ENCODE results near the gene KIF1A. TPM values are rescaled to one million over a fixed set of nuclear protein-coding genes. Genes with fewer than 3 reads are reported as not detected.

The KIF1A gene
- total and polyA plus RNA-seq, 5 donors from 2014 or later, result not detected

DNA sequence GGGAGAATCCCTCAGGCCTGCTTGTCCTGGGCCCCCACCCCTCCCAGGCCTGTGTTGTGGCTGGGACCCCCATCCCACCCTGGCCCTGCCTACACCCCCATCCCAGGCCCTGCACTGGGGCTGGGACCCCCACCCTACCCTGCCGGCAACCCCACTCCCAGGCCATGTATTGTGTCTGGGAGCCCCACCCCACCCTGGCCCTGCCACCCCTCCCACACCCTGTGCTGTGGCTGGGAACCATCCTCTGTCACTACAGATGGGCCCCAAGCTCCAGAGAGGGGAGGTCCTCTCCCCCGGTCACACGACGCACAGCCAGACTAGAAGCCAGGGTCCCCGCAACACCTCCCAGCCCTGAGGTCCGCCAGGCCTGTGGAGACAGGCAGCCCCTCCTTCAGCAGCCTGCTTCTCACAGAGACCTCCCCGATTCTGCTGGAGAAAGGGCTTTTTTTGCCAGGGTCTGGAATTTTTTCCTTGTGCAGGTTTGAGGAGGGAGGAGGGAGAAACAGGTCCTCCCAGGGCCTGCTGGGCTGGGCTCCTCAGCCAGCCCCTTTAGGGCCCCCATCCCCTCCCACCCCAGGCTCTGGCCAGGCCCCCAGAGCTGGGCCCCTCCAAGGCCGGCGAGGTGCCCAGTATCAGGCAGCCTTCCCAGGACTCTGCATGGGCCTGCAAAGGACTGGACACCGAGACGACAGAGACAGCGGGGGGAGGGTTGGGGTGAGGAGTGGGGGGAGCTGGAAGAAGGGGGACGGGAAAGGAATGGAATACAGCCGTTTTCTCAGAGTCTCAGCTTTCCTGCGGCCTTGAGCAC lies 28.0 kb downstream of the KIF1A start:
- Mint-ChIP-seq H3K36me3 (no peaks in the 10 kb centered on the region), H3K4me1 (peaks cover 0 to 2% (median 0%) of the 10 kb centered on the region in 4 donors), H3K9me3 (peaks cover 0 to 2% (median 0%) of the 10 kb centered on the region in 7 donors), H3K27ac (no peak overlapping the region), H3K27me3 (no peaks in the 10 kb centered on the region), H3K4me3 (no peak overlapping the region)
- Histone ChIP-seq H3K4me3 (ENCODE audit: low read depth, low read length) (no peak overlapping the region), H3K36me3 (ENCODE audit: control insufficient read depth, insufficient read depth, low read length) (no peaks in the 10 kb centered on the region), H3K4me1 (ENCODE audit: control insufficient read depth, insufficient read depth, low read length, poor library complexity, severe bottlenecking) (no peaks in the 10 kb centered on the region), H3K27me3 (ENCODE audit: control insufficient read depth, insufficient read depth, low read length) (no peaks in the 10 kb centered on the region), H3K27ac (ENCODE audit: insufficient read depth, low read length, poor library complexity, severe bottlenecking) (no peak overlapping the region), H3K9me3 (ENCODE audit: control insufficient read depth in 2 of 2, low read length in 2 of 2) (no peaks in the 10 kb centered on the region)
- ATAC-seq (ENCODE audit: low read depth in 2 of 2) (no peak), DNase-seq (no peak)

DNA sequence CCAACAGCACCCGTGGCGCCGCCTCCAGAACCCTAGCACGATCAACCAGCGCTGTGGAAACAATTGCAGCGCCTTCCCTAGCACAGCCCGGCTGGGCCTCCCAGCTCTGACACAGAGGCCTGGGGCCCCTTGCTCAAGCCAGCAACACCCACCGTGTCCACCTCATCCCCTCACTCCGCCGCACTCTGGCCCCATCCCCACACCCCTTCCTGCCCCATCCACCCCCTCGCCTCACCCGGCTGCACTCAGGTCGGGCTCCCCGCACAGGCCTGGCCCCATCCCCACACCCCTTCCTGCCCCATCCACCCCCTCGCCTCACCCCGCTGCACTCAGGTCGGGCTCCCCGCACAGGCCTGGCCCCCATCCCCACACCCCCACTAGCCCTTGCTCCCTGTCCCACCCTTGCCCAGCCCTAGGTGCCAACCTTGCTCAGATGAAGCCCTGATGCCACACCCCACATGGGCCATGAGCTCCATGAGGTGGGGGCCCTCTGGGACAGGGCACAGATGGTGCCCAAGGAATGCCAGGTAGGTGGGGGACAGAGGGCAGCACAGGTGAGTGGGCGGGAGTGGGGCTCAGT lies 28.7 kb downstream of the KIF1A start:
- Histone ChIP-seq H3K36me3 (ENCODE audit: control insufficient read depth, insufficient read depth, low read length) (no peaks in the 10 kb centered on the region), H3K4me3 (ENCODE audit: low read depth, low read length) (no peak overlapping the region), H3K9me3 (ENCODE audit: control insufficient read depth in 2 of 2, low read length in 2 of 2) (no peaks in the 10 kb centered on the region), H3K27ac (ENCODE audit: insufficient read depth, low read length, poor library complexity, severe bottlenecking) (no peak overlapping the region), H3K4me1 (ENCODE audit: control insufficient read depth, insufficient read depth, low read length, poor library complexity, severe bottlenecking) (no peaks in the 10 kb centered on the region), H3K27me3 (ENCODE audit: control insufficient read depth, insufficient read depth, low read length) (no peaks in the 10 kb centered on the region)
- peaks cover 0 to 2% (median 0%) of the 10 kb centered on the region in 7 donors for H3K9me3 Mint-ChIP-seq
- H3K36me3 Mint-ChIP-seq, result no peaks in the 10 kb centered on the region
- ATAC-seq (ENCODE audit: low read depth in 2 of 2) (no peak), DNase-seq (no peak)
- H3K4me3 Mint-ChIP-seq, result no peak overlapping the region
- H3K27me3 Mint-ChIP-seq, result no peaks in the 10 kb centered on the region
- peaks cover 0 to 2% (median 0%) of the 10 kb centered on the region in 4 donors for H3K4me1 Mint-ChIP-seq
- H3K27ac Mint-ChIP-seq, result no peak overlapping the region

DNA sequence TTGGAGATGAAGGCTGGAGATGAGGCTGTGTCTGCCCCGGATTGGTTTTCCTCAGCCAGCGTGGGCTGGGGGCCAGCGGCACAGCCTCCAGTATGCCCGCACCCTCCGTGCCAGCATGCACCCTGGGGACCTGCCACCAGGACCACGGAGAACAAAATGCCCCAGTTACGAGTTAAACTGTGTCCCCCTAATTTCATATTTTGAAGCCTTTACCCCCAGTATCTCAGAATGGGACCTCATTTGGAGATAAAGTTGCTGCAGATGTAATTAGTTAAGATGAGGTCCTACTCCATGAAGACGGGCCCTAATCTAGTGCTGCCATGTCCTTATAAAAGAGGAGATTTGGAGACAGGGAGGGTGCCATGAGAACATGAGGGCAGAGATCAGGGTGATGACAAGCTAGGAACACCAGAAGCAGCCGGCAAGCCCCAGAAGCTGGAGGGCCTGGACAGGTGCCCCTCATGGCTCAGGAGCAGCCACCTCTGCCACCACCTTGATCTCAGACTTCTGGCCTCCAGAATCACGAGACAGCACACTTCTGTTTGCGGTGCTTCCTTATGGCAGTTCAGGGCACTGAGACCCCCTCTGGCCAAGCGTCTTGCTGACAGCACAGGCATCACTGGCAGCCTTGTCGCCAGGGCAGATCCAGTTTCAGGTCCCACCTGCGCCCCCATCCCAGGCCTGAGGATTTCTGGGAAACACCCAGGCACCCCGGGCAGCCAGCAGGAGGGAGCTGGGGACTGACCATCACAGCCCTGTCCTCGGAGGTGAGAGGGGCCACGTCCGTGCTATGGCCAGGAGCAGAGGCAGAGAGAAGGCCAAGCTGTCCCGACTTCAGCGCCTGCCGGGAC lies 29.4 kb downstream of the KIF1A start:
- Histone ChIP-seq H3K4me1 (ENCODE audit: control insufficient read depth, insufficient read depth, low read length, poor library complexity, severe bottlenecking) (no peaks in the 10 kb centered on the region), H3K27me3 (ENCODE audit: control insufficient read depth, insufficient read depth, low read length) (no peaks in the 10 kb centered on the region), H3K36me3 (ENCODE audit: control insufficient read depth, insufficient read depth, low read length) (no peaks in the 10 kb centered on the region), H3K9me3 (ENCODE audit: control insufficient read depth in 2 of 2, low read length in 2 of 2) (no peaks in the 10 kb centered on the region), H3K27ac (ENCODE audit: insufficient read depth, low read length, poor library complexity, severe bottlenecking) (no peak overlapping the region), H3K4me3 (ENCODE audit: low read depth, low read length) (no peak overlapping the region)
- peaks cover 0 to 2% (median 0%) of the 10 kb centered on the region in 4 donors for H3K4me1 Mint-ChIP-seq
- H3K36me3 Mint-ChIP-seq, result no peaks in the 10 kb centered on the region
- DNase-seq, result no peak
- H3K27me3 Mint-ChIP-seq, result no peaks in the 10 kb centered on the region
- H3K4me3 Mint-ChIP-seq, result no peak overlapping the region
- peaks cover 0 to 2% (median 0%) of the 10 kb centered on the region in 7 donors for H3K9me3 Mint-ChIP-seq
- H3K27ac Mint-ChIP-seq, result peak overlapping the region in 1 of 3 donors; percentile 52
- ATAC-seq (ENCODE audit: low read depth in 2 of 2), result no peak

DNA sequence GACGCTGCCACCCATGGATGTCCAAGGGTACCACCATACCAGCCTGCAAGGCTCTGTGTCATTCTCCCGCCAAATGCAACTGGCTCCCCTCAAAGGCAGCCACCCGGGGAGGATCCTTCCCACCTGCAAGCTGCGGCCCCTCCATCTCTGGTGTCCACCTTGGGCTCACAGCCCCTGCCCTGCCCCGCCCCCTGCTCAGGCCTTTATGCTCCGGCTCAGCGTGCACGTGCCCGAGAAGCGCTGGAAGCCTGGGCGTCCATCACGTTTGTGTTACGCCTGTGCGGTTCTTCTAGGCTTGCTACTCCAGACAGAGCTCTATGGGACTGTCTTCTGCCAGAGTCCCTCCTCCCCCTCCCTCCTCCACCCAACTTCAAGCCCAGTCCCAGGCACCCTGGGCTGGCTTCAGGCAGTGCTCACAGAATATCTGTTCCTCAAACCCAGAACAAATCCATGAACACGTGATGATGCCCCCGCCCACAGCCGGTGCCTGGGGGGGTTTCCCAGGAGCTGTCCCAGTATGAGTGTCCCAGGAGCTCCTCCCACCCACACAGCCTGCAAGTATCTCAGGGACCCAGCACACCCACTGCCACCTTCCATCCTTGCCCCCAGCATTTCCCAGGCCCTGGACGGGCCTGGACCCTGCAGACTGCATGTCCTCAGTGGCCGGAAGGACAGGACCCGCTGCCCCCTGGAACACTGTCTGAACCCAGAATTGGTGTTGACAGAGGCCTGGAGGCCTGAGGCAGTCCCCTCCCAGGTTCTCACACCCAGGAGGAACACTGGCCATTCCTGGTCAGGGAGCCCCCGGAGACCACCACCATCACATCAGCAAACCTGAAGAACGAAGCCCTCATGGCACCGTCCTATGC lies 30.3 kb downstream of the KIF1A start:
- H3K36me3 Mint-ChIP-seq, result no peaks in the 10 kb centered on the region
- no peak overlapping the region for H3K27ac ChIP-seq (ENCODE audit: insufficient read depth, low read length, poor library complexity, severe bottlenecking)
- peak overlapping the region in 1 of 3 donors; percentile 52 for H3K27ac Mint-ChIP-seq
- H3K36me3 ChIP-seq (ENCODE audit: control insufficient read depth, insufficient read depth, low read length), result no peaks in the 10 kb centered on the region
- peaks cover 0 to 2% (median 0%) of the 10 kb centered on the region in 7 donors for H3K9me3 Mint-ChIP-seq
- DNase-seq, result no peak
- no peaks in the 10 kb centered on the region for H3K4me1 ChIP-seq (ENCODE audit: control insufficient read depth, insufficient read depth, low read length, poor library complexity, severe bottlenecking)
- H3K27me3 ChIP-seq (ENCODE audit: control insufficient read depth, insufficient read depth, low read length), result no peaks in the 10 kb centered on the region
- no peak overlapping the region for H3K4me3 ChIP-seq (ENCODE audit: low read depth, low read length)
- H3K9me3 ChIP-seq (ENCODE audit: control insufficient read depth in 2 of 2, low read length in 2 of 2), result no peaks in the 10 kb centered on the region
- H3K27me3 Mint-ChIP-seq, result no peaks in the 10 kb centered on the region
- no peak for ATAC-seq (ENCODE audit: low read depth in 2 of 2)
- peaks cover 0 to 2% (median 0%) of the 10 kb centered on the region in 4 donors for H3K4me1 Mint-ChIP-seq
- no peak overlapping the region for H3K4me3 Mint-ChIP-seq

DNA sequence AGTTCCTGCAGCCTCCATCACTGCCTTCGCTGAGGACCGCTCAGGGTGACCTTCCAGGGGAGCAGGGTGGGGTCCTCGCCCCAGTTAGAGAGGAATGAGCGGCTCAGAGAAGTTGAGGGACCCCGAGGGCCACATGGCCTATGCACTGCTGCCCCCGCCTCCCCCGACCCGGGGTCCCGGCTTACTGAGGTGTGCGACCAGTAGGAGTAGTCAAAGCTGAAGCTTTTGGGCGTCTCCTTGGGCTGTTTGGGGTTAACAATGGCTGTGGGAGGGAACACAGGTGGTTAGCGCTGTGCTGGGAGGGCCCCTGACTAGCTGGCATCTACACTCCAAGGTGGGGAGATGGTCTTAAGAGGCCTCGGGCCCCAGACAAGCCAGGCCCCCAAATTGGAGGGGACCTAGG lies 31.0 kb downstream of the KIF1A start:
- no peaks in the 10 kb centered on the region for H3K4me1 ChIP-seq (ENCODE audit: control insufficient read depth, insufficient read depth, low read length, poor library complexity, severe bottlenecking)
- Mint-ChIP-seq H3K27ac (no peak overlapping the region), H3K4me1 (peaks cover 0 to 2% (median 0%) of the 10 kb centered on the region in 4 donors), H3K27me3 (no peaks in the 10 kb centered on the region), H3K4me3 (no peak overlapping the region), H3K9me3 (peaks cover 0 to 2% (median 0%) of the 10 kb centered on the region in 7 donors), H3K36me3 (no peaks in the 10 kb centered on the region)
- DNase-seq (no peak), ATAC-seq (ENCODE audit: low read depth in 2 of 2) (no peak)
- H3K27ac ChIP-seq (ENCODE audit: insufficient read depth, low read length, poor library complexity, severe bottlenecking), result no peak overlapping the region
- no peak overlapping the region for H3K4me3 ChIP-seq (ENCODE audit: low read depth, low read length)
- no peaks in the 10 kb centered on the region for H3K27me3 ChIP-seq (ENCODE audit: control insufficient read depth, insufficient read depth, low read length)
- H3K36me3 ChIP-seq (ENCODE audit: control insufficient read depth, insufficient read depth, low read length), result no peaks in the 10 kb centered on the region
- no peaks in the 10 kb centered on the region for H3K9me3 ChIP-seq (ENCODE audit: control insufficient read depth in 2 of 2, low read length in 2 of 2)

DNA sequence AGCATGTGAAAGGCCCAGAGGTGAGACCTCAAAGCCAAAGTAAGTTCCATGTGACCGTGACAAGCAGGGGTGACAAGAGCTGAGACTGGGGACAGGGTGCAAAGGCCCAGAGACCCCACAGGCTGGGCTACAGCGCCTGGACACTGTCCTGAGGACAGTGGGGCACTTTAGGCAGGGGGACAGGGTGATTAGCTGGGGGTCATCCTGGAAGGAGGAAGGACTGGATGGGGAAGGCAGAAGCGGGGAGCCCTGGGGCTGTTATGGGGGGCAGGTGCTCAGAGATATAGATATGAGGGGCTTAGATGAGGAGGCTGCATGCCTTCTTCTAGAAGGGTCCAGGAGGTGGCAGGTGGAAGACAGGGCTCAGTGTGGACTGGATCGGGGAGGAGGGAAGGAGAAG lies 31.5 kb downstream of the KIF1A start:
- no peaks in the 10 kb centered on the region for H3K4me1 ChIP-seq (ENCODE audit: control insufficient read depth, insufficient read depth, low read length, poor library complexity, severe bottlenecking)
- Mint-ChIP-seq H3K27ac (no peak overlapping the region), H3K36me3 (no peaks in the 10 kb centered on the region), H3K9me3 (peaks cover 0 to 2% (median 0%) of the 10 kb centered on the region in 7 donors), H3K4me1 (peaks cover 0 to 2% (median 0%) of the 10 kb centered on the region in 4 donors), H3K27me3 (no peaks in the 10 kb centered on the region), H3K4me3 (no peak overlapping the region)
- no peaks in the 10 kb centered on the region for H3K9me3 ChIP-seq (ENCODE audit: control insufficient read depth in 2 of 2, low read length in 2 of 2)
- no peaks in the 10 kb centered on the region for H3K27me3 ChIP-seq (ENCODE audit: control insufficient read depth, insufficient read depth, low read length)
- ATAC-seq (ENCODE audit: low read depth in 2 of 2), result no peak
- no peaks in the 10 kb centered on the region for H3K36me3 ChIP-seq (ENCODE audit: control insufficient read depth, insufficient read depth, low read length)
- H3K27ac ChIP-seq (ENCODE audit: insufficient read depth, low read length, poor library complexity, severe bottlenecking), result no peak overlapping the region
- H3K4me3 ChIP-seq (ENCODE audit: low read depth, low read length), result no peak overlapping the region
- no peak for DNase-seq

Measured in CD4-positive, CD25-positive, alpha-beta regulatory T cell (primary cell).